ENCODE results near the gene ZC3H13. TPM values are rescaled to one million over a fixed set of nuclear protein-coding genes. Genes with fewer than 3 reads are reported as not detected.
A peak's percentile ranks its signal among the peaks of the same experiment; 100 is the strongest.

Gene ZC3H13
- total and polyA plus RNA-seq, 10 of the 15 experiments (the other 5 are each of a cell fraction or from before 2014, with no cell fraction given): 10.0 to 55.9 (median 25.4) TPM

DNA sequence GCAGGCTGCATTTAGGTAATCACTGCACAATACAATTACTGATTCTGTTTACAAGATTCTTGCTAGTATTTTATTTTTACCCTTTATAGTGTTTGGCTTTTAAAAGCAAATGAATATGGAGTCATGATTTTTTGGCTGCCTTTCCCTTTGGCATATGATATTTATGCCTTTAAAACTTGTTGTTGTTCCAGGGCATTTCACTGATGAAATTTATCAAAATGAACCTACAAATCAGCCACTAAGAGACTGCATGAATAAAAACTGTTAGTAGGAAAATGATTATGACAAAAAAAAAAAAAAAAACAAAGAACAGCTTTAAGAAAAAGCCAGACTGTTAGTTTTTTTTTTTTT is 49.7 kb upstream of the ZC3H13 start:
- intact Hi-C loops (cut with micrococcal nuclease; ENCODE audit: unreplicated experiment): no loop called here
- Histone ChIP-seq H3K79me2 (ENCODE audit: control insufficient read depth, insufficient read depth, low read length) (no peaks in the 10 kb centered on the region), H3K9ac (ENCODE audit: control insufficient read depth, insufficient read depth, low read length) (no peak overlapping the region), H3K4me2 (ENCODE audit: control insufficient read depth, insufficient read depth) (peak overlapping the region; percentile 62; the same call in 1 of the 2 replicates), H3K9me3 (replicated peaks; ENCODE audit: control insufficient read depth, insufficient read depth, low read length) (no peaks in the 10 kb centered on the region), H4K20me1 (ENCODE audit: control insufficient read depth, insufficient read depth) (no peaks in the 10 kb centered on the region), H3K27ac (ENCODE audit: control insufficient read depth, insufficient read depth) (peak overlapping the region; percentile 52; the same call in 1 of the 2 replicates), H2AFZ (ENCODE audit: control insufficient read depth, low read depth, low read length) (peak overlapping the region; percentile 59), H3K27me3 (replicated peaks in 1 of 2; ENCODE audit: control insufficient read depth in 2 of 2, insufficient read depth in 2 of 2, low read length in 1 of 2) (no peaks in the 10 kb centered on the region), H3K4me3 (no peak overlapping the region), H3K36me3 (ENCODE audit: control insufficient read depth in 2 of 2, insufficient read depth in 2 of 2, low read length in 1 of 2) (no peaks in the 10 kb centered on the region), H3K4me1 (ENCODE audit: control insufficient read depth, insufficient read depth, low read length) (peaks cover 20% of the 10 kb centered on the region)
- no TSS peak for BruUV-seq (replicated peaks)
- ChIA-PET RAD21 (ENCODE audit: unreplicated experiment) (interaction anchor here (1.0 kb wide), 1 partner anchor 30 kb away, joined by 3 read pairs; no protein-coding TSS in a partner anchor), CTCF (no interaction called here), POLR2A (no interaction called here), SMC1A (ENCODE audit: uncharacterized antibody, unreplicated experiment) (interaction anchor here (0.9 to 1.7 kb wide), 3 partner anchors 8 to 47 kb away, joined by 3 to 4 read pairs (median 4); no protein-coding TSS in a partner anchor)
- no peak for ATAC-seq
- TF ChIP-seq CREB1 (IDR thresholded peaks at IDR 0.05; ENCODE audit: low read depth) (no peak), NFIC (IDR thresholded peaks at IDR 0.05; ENCODE audit: low read depth, low read length) (peak; percentile 3; the same call in 1 of the 2 replicates)
- TF ChIP-seq, protein P1, sequence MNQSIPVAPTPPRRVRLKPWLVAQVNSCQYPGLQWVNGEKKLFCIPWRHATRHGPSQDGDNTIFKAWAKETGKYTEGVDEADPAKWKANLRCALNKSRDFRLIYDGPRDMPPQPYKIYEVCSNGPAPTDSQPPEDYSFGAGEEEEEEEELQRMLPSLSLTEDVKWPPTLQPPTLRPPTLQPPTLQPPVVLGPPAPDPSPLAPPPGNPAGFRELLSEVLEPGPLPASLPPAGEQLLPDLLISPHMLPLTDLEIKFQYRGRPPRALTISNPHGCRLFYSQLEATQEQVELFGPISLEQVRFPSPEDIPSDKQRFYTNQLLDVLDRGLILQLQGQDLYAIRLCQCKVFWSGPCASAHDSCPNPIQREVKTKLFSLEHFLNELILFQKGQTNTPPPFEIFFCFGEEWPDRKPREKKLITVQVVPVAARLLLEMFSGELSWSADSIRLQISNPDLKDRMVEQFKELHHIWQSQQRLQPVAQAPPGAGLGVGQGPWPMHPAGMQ (IDR thresholded peaks at IDR 0.05; ENCODE audit: borderline replicate concordance): no peak
- FAIRE-seq: no peak
- no peak for DNase-seq (ENCODE audit: low read depth, low spot score)
- in situ Hi-C loops (cut with MboI): no loop called here

DNA sequence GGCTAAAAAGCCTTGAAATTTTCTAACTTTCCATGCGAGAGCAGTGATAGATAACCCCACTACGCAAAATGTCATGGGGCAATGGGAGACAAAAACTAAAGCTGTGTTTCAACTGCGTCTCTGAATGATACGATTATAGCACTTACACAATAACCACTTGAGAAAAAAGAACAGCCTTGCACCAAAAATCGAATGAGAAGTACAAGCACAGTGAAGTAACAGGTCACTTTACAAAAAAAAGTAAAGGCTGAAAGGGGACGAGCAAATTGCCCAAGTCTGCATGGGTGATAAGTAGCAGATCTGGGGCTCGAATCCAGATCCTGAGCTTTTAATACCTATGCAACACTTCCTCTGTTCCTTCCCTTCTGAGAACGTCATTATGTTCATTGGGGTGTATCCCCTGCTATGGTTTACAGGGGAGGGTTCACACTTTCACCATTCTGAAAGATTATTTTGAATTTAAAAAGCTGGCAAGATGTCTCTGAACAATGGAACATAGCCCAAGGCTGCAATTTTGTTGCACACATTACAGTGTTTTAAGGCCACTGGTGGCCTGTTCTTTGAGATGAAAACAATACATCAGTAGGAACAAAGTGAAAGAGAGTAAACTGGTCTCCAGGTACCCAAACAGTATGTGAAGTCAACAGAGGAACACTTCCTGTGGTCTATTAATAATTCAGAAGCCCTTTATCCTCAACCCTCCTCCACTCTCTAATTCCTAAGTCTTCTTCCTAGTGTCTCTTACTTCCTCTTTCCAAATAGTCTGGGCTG is 49.1 kb upstream of the ZC3H13 start:
- no peaks in the 10 kb centered on the region for H3K79me2 ChIP-seq (ENCODE audit: control insufficient read depth, insufficient read depth, low read length)
- H3K27ac ChIP-seq (ENCODE audit: control insufficient read depth, insufficient read depth): peak overlapping the region; percentile 52
- peak overlapping the region; percentile 62 for H3K4me2 ChIP-seq (ENCODE audit: control insufficient read depth, insufficient read depth)
- intact Hi-C loops (cut with micrococcal nuclease; ENCODE audit: unreplicated experiment): loop anchor here (2.0 kb wide), 1 partner anchor 49 kb away; the partner anchor contains the start of gene ZC3H13
- WGBS (ENCODE audit: insufficient coverage, insufficient replicate concordance, low lambda C conversion rate, missing lambda C conversion rate): 51% methylated on average over 8 of the region's 8 CpGs
- DNase-seq (ENCODE audit: low read depth, low spot score) (no peak), FAIRE-seq (peak; percentile 44), ATAC-seq (peak; percentile 63)
- H4K20me1 ChIP-seq (ENCODE audit: control insufficient read depth, insufficient read depth): no peaks in the 10 kb centered on the region
- POLR2A ChIA-PET: no interaction called here
- in situ Hi-C loops (cut with MboI): no loop called here
- RAD21 ChIA-PET (ENCODE audit: unreplicated experiment): interaction anchor here (1.0 kb wide), 1 partner anchor 30 kb away, joined by 3 read pairs; no protein-coding TSS in a partner anchor
- no peak overlapping the region for H3K9ac ChIP-seq (ENCODE audit: control insufficient read depth, insufficient read depth, low read length)
- H3K9me3 ChIP-seq (replicated peaks; ENCODE audit: control insufficient read depth, insufficient read depth, low read length): no peaks in the 10 kb centered on the region
- H3K27me3 ChIP-seq (replicated peaks in 1 of 2; ENCODE audit: control insufficient read depth in 2 of 2, insufficient read depth in 2 of 2, low read length in 1 of 2): no peaks in the 10 kb centered on the region
- H3K4me3 ChIP-seq: peak overlapping the region; percentile 40; the same call in 1 of the 2 replicates
- H3K36me3 ChIP-seq (ENCODE audit: control insufficient read depth in 2 of 2, insufficient read depth in 2 of 2, low read length in 1 of 2): no peaks in the 10 kb centered on the region
- H3K4me1 ChIP-seq (ENCODE audit: control insufficient read depth, insufficient read depth, low read length): peaks cover 20% of the 10 kb centered on the region
- H2AFZ ChIP-seq (ENCODE audit: control insufficient read depth, low read depth, low read length): peak overlapping the region; percentile 59
- CTCF ChIA-PET: interaction anchor here (0.6 kb wide), 1 partner anchor 10 kb away, joined by 3 read pairs; no protein-coding TSS in a partner anchor
- BruUV-seq (replicated peaks): no TSS peak
- SMC1A ChIA-PET (ENCODE audit: uncharacterized antibody, unreplicated experiment): interaction anchor here (0.9 to 1.7 kb wide), 3 partner anchors 7 to 46 kb away, joined by 3 to 4 read pairs (median 4); no protein-coding TSS in a partner anchor
- no peak for TF ChIP-seq KAT2A (conservative IDR thresholded peaks at IDR 0.05; ENCODE audit: control insufficient read depth, low read depth, low read length)
- 0 out of 2 replicates have a peak, but pooled peaks have one; percentile 13 for TF ChIP-seq IKZF1 (conservative IDR thresholded peaks at IDR 0.05)
- TF ChIP-seq RBBP5 (conservative IDR thresholded peaks at IDR 0.05): no peak
- peak; percentile 35; the same call in 1 of the 2 replicates for TF ChIP-seq EED (IDR thresholded peaks at IDR 0.05; ENCODE audit: low read depth)
- peak in 1 of 2 experiments; percentile 38; a peak in 1 of 4 replicates for TF ChIP-seq IKZF2 (IDR thresholded peaks at IDR 0.05)
- no peak for TF ChIP-seq POU2F2 (IDR thresholded peaks at IDR 0.05; ENCODE audit: borderline replicate concordance, low read depth, low read length)
- TF ChIP-seq, protein P2, sequence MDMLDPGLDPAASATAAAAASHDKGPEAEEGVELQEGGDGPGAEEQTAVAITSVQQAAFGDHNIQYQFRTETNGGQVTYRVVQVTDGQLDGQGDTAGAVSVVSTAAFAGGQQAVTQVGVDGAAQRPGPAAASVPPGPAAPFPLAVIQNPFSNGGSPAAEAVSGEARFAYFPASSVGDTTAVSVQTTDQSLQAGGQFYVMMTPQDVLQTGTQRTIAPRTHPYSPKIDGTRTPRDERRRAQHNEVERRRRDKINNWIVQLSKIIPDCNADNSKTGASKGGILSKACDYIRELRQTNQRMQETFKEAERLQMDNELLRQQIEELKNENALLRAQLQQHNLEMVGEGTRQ (IDR thresholded peaks at IDR 0.05; ENCODE audit: borderline replicate concordance, low read depth, low read length): no peak
- TF ChIP-seq, protein P3, sequence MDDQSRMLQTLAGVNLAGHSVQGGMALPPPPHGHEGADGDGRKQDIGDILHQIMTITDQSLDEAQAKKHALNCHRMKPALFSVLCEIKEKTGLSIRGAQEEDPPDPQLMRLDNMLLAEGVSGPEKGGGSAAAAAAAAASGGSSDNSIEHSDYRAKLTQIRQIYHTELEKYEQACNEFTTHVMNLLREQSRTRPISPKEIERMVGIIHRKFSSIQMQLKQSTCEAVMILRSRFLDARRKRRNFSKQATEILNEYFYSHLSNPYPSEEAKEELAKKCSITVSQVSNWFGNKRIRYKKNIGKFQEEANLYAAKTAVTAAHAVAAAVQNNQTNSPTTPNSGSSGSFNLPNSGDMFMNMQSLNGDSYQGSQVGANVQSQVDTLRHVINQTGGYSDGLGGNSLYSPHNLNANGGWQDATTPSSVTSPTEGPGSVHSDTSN (IDR thresholded peaks at IDR 0.05; ENCODE audit: insufficient replicate concordance, low read depth, low read length): no peak
